Measurements from ENCODE around the gene RPL10.
"Not testable (repeated sequence)": the region's sequence is repeated elsewhere in the genome, so short reads cannot be mapped to it uniquely, and the experiment has no call there.

RPL10 gene

DNA sequence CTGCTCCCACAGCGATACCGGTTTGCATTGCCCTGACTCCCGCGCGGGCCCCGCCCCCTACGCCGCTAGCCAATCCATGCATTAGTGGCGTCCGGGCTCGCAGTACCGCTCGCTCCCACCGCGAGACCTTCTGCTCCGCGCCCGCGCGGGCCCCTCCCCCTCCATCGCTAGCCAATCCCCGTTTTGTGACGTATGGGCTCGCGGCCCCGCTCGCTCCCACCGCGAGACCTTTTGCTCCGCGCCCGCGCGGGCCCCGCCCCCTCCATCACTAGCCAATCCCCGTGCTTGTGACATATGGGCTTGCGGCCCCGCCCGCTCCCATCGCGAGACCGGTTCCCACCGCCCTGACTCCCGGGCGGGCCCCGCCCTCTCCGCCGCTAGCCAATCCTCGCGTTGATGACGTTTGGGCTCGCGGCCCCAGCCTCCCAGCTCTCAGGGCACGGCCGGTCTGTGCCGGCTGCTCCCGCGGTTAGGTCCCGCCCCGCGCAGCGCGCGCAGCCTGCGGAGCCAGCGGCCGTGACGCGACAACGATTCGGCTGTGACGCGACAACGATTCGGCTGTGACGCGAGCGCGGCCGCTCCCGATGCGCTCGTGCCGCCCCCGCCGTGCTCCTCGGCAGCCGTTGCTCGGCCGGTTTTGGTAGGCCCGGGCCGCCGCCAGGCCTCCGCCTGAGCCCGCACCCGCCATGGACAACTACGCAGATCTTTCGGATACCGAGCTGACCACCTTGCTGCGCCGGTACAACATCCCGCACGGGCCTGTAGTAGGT, 19.2 kb upstream of the RPL10 start, which contains the start of gene EMD:
TSS of gene EMD (plus strand) at position 497 of the 770 bp plus-strand sequence. CDS start at position 687, 190 bp downstream.
- peak; percentile 99 for DNase-seq

DNA sequence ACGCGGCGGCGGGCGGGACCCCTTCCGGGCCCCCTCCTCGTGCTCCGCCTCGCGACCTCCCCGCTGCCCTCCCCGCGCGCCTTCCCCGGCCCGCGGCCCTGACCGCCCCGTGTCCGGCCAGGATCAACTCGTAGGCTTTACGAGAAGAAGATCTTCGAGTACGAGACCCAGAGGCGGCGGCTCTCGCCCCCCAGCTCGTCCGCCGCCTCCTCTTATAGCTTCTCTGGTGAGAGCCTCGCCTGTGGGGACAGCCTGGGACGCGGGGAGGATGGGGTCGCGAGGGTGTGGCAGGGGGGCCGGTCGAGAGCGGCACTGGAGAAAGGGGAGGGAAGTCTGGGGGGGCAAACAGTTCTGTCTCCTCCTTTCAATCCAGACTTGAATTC, 18.6 kb upstream of the RPL10 start:
- DNase-seq, result no peak

DNA sequence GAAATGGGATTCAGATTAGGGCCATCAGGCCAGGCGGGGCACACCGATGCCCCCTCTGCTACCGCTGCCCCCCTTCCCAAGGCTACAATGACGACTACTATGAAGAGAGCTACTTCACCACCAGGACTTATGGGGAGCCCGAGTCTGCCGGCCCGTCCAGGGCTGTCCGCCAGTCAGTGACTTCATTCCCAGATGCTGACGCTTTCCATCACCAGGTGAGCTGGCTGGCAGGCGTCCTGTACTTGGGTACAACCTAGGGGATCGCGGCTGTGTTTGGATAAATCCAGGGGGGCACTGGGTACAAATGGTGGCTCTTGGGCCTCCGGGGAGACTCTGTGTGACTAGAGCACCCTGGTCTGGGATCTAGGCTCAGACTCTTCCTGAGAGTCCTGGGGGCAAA, 18.0 kb upstream of the RPL10 start:
- DNase-seq, result no peak

DNA sequence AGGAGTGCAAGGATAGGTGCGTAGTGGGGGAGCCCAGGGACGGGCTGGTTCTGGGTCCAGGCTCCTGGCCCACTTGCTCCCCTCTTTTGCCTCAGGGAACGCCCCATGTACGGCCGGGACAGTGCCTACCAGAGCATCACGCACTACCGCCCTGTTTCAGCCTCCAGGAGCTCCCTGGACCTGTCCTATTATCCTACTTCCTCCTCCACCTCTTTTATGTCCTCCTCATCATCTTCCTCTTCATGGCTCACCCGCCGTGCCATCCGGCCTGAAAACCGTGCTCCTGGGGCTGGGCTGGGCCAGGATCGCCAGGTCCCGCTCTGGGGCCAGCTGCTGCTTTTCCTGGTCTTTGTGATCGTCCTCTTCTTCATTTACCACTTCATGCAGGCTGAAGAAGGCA, 17.4 kb upstream of the RPL10 start:
- no peak for DNase-seq

DNA sequence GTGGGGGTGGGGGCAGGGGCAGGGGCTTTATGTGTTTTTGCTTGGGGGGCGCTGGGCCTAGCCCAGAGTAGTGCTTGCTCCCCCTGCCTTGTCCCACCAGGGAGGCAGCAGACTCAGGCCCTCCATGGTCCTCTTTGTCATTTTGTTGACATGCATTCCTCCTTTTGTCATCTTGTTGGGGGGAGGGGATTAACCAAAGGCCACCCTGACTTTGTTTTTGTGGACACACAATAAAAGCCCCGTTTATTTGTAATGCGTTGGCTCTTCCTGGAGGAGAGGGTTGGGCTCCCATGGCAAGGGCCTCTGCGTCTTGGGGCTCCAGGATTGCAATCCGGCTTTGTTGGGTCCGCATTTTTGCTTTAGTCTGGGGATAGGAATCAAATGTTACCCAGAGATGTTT, 16.9 kb upstream of the RPL10 start:
- DNase-seq, result no peak

DNA sequence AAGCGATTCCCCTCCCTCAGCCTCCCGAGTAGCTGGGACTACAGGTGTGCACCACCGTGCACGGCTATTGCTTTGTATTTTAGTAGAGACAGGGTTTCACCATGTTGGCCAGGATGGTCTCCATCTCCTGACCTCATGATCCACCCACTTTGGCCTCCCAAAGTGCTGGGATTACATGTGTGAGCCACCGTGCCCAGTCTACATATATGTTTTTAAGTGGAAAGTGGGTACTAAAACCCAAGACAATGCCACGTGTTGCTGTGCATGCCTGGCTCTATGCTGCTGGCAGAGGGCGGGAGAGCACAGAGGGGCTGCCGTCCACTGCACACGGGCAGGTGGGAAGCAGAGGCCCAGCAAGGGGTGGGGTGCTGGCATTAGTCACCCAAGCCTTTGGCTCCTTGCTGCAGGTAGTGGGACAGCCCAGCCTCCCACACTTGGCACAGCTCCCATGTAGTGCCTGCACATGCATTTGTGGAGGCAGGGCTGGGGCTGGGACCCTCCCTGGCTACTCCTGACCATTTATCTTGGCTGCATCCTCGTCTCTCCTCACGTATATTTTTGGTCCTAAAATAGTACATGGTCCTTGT, 15.6 kb upstream of the RPL10 start:
- no peak for DNase-seq

DNA sequence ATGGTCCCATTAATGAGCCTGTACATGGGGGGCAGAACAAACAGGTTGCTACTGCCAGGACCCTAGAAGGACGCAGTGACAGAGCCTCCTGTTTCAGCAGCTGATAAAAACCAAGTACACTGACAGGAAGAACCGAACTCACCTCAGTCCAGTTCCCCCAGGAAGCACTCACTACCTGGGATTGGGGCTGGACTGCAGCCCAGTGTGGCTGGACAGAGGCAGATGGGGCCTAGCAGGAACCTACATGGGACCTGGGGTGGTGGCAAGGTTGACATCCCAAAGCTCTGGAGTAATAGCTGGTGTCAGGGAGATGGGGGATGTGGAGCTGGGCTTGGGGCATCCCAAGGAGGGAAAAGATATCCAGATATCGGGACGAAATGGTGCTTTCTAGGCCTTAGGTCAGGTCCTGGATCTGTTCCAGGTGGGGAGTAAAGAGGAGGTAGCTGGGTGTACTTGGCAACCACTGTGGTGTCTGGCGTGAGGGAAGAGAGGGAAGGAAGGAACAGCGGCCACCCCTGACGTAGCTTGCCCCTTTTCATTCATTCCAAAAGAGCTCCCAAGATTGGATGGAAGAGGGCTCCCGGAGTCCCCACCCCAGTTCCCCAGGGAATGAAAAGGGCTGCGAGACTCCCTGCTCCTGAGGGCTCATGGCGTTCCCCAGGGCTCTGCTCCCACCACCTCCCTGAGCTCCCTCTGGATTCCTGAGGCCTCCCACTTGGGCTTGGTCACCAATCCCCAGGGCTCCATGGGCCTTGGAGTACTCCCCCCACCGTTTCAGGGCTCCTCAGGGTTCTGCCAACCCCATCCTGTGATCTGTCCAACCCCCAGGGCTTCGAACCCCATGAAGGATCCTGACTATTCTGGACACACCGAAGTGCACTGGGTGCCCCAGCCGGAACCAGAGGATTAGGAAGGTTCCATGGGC, 14.6 kb upstream of the RPL10 start:
- no peak for DNase-seq

DNA sequence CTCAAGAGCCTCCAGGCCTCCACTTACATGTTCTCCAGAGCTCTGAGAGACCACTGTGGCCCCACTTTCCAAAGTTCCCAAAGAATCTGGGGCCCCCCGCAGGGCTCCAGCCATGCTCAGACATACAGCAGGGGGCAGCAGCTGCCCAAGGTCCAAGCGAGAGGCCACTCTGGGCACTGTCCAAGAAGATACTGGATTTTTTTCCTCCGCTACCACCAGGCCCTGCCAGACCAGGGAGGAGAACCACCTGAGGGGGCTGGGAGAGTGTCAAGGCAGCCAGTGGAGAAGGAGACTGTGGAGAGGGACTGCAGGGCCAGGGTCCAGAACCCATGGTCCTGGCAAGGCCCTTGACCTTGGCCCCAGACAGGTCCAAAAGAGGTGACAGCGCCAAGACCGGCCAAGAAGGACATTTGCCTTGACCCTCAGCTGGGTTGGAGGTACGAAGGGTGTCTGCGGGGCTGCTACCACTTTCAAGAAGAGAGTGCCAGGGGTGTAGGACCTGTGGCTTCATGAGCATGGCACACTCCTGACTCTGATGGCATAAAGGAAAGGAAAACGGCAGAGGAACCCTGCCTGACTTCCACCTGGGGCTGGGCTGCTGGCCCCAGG, 13.8 kb upstream of the RPL10 start:
- DNase-seq, result no peak

DNA sequence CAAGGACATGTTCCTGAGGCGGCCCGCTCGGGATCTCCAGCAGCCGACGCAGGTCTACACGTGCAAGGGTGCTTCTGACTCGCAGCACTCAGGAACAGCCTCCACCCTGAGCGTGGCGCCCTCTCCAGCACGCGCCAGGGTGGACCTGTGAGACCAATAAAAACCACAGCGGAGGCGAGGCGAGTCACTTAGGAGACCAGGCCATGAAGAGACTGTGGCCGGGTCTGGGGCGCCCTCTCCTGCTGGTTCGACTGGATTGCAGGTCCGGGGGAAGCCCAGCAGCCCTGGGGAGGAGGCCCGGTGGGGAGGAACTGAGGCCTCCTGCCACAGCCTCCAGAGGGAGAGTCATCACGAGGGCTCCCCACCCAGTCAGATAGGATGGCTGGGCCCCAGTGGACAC, 10.1 kb upstream of the RPL10 start:
- DNase-seq, result not testable (repeated sequence)

DNA sequence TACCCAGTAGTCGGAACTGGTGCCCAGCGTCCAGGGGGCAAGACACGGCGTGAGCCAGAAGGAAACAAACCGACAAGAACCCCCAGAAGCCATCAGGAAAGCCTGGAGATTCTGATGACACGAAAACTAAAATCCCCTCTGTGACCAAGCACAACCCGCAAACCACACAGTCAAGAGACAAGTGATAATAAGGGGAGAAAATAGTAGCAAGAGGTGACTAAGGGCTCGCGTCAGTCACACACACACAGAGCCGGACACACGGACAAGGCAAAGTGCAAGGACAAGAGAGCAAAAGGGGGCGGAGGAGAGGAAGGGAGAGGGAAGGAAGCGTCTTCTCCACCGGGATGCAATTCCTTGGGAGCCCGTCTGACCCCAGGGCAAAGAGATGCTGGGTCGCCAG, 9.5 kb upstream of the RPL10 start:
- DNase-seq, result not testable (repeated sequence)

DNA sequence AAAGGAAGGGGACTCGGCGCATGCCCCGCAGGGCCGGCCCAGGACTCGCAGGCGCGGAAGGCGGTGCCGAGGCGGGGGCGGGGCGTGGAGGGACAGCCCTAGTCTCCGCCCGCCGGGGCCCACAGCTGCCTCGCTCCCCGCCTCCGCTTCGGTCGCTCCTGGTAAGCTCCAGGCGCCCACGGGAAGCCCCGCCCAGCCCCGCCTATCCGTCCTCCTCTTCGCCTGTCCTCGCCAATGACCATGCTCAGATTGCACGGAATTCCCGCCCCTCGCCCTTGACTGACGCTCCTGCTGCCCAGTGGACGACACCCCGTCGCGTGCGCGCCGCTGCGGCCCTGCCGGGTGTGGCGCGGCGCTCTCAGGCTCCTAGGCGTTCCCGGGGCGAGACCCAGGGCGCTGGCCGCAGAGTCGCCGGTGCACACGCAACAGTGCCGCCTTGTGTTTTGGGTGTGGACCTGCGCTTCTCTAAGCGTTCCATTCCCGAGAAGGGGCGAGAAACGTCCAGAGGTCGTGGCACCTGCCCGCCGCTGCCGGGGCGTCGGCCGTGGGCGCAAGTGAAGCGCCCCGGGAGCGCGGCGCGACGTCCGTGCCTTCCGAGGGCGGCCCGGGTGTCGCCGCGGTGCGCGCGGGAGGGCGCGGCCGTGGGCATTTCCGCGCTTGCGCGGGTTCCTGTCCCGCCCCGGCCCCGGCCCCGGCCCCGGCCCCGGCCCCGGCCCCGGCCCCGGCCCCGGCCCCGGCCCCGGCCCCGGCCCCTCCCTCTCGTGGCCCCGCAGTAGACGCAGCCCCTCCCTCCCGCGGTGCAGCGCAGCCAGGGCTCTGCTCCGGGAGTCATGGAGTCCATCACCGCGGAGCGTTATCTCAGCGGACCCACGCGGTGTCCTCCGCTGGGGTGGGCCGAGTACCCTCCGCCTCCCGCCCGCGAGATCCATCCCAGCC, 8.1 kb upstream of the RPL10 start:
- not testable (repeated sequence) for DNase-seq

DNA sequence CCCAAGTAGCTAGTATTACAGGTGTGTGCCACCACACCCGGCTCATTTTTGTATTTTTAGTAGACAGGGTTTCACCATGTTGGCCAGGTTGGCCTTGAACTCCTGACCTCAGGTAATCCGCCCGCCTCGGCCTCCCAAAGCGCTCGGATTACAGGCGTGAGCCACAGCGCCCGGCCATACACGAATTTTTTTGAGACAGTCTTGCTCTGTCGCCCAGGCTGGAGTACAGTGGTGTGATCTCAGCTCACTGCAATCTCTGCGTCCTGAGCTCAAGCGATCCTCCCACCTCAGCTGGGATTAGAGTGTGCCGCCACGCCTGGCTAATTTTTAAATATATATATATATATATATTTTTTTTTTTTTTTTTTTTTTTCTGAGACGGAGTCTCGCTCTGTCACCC, 1.8 kb upstream of the RPL10 start:
- not testable (repeated sequence) for DNase-seq

DNA sequence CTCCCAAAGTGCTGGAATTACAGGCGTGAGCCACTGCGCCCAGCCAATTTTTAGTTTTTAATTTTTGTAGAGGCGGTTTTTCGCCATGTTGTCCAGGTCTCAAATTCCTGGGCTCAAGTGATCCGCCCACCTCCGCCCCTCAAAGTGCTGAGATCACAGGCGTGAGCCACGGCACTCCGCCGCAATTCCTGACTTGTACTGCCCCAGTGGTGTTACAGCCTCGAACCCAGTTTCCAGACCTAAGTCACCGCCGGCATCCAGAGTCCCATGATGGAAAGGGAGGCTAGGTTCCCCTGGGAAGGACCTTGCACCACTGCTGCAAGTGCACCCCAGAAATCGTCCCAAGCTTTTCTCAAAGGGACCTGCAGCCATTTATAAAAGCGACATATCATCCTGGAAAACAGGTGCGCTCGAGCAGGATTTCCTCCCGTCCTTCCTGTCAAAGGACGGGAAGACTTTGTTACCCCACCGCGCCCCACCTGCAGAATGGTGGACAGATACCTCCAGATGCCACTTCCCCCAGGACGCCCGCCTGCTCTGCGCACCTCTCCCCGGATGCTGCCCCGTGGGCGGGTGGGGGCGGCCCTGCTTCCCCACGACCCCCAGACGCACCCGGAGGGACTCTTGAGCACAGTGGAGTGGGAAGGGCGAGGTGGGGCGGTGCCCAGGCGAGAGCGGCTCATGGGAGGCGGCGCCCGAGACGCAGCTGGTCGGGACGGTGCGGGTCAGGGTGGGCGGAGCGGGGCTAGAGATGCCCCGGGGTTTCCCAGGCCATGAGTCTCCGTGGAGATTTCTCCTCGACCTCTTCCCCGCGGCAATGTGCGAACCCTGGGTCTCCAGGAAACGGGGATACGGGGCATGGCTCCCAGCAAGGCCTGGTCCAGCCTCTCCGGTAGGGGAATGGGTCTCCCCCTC, 947 bp upstream of the RPL10 start:
- peak; percentile 74 for DNase-seq

DNA sequence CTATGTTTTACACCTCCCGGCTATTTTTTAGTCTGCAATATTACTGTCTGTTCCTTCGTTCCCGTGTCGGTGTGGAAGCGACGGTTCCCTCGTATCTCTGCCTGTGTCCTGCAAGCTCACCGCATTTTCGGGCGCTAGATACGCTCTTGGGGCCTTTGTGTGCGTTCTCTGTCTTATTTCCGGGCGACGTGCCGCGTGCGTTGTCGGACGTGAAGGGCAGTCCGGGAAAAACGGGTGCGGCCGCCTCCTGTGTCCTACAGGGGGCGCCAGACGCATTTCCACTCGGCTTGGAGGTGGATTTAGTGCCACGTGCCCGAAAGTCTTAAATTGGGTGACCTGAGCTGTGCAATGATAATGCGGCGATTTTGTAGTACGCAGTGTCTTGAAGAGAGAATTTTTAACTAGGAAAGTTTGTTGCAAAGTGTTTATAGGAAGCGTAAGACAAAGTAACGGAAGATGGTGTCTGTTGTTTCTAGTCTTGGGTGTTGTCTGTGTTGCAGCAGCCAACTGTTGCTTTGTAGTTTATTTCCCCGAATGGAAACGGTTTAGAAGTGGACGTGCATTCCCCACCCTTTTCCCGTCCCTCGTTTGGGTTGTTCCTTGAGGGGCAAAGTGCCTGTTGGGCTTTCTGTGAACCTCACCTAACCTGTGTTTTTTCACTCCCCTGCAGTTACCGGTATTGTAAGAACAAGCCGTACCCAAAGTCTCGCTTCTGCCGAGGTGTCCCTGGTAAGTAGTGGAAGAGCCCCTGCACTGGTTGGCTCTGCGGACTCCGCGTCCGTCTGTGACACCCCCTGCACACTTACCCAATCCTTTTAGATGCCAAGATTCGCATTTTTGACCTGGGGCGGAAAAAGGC, 720 bp downstream of the RPL10 start:
- DNase-seq, result peak; percentile 66

DNA sequence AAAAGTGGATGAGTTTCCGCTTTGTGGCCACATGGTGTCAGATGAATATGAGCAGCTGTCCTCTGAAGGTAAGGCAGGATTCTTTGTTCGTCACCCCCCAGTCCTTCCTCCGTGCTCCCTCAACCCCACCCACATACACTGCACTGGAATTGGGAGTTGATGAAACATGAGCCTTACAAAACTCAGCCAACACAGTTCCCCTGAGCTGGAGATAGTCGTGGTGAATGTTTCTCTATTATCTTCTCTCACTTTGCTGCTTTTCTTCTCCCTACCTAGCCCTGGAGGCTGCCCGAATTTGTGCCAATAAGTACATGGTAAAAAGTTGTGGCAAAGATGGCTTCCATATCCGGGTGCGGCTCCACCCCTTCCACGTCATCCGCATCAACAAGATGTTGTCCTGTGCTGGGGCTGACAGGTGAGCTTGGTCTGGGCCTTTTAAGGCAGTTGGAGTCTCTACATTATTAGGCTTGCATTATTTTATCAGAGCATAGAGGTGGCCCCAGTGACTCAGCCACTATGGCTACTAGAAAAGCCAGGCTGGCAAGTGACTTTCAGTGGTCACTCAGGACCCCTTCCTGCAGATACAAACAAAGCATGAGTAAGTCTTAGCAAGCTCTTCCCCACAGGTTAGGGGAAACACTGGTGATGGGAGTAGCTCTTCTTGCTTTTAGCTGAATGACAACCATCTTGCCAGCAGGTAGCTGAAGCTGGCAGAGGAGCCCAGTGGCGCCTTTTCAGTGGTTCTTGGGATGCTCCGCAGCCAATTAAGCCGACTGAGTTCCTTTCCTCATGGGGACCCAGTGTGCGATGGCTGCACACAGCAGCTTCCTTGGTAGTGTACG, 1.6 kb downstream of the RPL10 start:
- DNase-seq, result no peak

DNA sequence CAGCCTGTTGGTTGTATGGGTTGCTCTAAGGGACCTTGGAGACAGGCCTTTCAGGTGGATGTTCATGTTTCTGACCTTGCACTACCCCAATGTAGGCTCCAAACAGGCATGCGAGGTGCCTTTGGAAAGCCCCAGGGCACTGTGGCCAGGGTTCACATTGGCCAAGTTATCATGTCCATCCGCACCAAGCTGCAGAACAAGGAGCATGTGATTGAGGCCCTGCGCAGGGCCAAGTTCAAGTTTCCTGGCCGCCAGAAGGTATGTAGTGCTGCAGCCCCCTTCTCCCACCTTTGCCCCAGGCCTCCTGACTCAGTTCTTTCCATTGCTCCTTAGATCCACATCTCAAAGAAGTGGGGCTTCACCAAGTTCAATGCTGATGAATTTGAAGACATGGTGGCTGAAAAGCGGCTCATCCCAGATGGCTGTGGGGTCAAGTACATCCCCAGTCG, 2.2 kb downstream of the RPL10 start:
- DNase-seq, result not testable (repeated sequence)

DNA sequence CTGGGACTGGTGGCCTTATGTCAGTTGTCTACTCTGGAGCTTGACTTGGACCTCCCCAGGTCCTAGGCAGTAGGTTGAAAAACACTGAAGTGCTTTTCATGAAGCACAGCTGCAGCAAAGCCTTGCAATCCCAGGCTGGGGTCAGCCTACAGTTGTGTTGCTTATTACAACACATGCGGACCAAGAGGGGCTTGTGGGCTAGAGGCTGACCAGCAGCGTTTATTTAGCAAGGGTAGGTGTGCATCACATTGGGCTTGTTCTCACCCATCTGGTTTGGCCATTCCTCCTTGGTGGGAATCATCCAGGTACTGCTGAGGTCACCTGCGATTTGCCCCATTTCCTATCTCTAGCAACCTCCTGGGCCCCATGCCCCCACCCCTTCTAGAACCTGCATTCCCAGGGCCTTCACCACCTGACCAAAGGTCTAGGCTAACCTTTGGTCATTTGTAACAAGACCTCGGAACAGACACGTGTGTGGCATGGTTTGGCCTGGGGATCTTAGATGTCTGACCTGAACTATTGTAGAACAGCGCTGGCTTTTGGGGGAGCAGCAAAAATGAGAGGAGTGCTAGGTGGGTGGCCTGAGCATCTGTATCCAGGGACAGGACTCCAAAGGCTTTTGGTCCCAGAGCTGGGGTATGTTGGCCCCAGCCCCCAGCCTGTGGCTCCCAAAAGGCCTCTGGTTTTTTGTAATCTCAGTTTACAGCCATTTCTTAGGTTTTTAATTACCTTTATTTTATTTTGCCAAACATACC, 3.0 kb downstream of the RPL10 start:
- no peak for DNase-seq

Measured in NCI-H2171 treated with DMSO at 0.1 percent for 48 hours (cell line).